OCI-LY7 (cell line): ENCODE results near the gene ZNF800. TPM values are rescaled to one million over a fixed set of nuclear protein-coding genes. Genes with fewer than 3 reads are reported as not detected.

Experiments used
- BruUV-seq: library from RNA; stranded (reverse); fragments of 400-500 nt; replicated peaks from 2 replicates; lab custom pipeline; 2021; lab: Mats Ljungman, UMichigan
- CTCF ChIA-PET: fragments of 300-600 bp; sonication (Branson Sonifier 250); formaldehyde crosslinking; loops from one replicate; lab custom pipeline; 2022; ENCODE audit warnings: antibody characterized with exemption; ENCODE audit not compliant: unreplicated experiment; lab: Charles Lee
- POLR2A ChIA-PET: fragments of 300-600 bp; sonication (Branson Sonifier 250); formaldehyde crosslinking; loops from one replicate; lab custom pipeline; 2022; ENCODE audit warnings: antibody characterized with exemption; lab: Charles Lee
- DNase-seq: peaks from one replicate; pipeline ENCODE4 v3.0.0-alpha.2; 2015; ENCODE audit warnings: low spot score
- H2AFZ ChIP-seq: fragments of 200-600 bp; sonication (generic), shearing (Covaris generic); 2 replicates; pipeline ENCODE4 v1.6.1; 2014; ENCODE audit warnings: mild to moderate bottlenecking, antibody characterized with exemption, low read length, moderate library complexity
- H3K27ac ChIP-seq: fragments of 200-600 bp; sonication (generic); 2 replicates; pipeline ENCODE4 v1.5.1; 2014; ENCODE audit warnings: mixed run types, low read depth, mild to moderate bottlenecking, moderate library complexity, low read length, inconsistent platforms; ENCODE audit not compliant: poor library complexity, severe bottlenecking
- H3K36me3 ChIP-seq: fragments of 200-600 bp; sonication (generic); 2 replicates; pipeline ENCODE4 v1.6.1; 2014; ENCODE audit warnings: mild to moderate bottlenecking, antibody characterized with exemption, low read length, moderate library complexity, mixed read lengths; ENCODE audit not compliant: insufficient read depth
- H3K4me1 ChIP-seq: fragments of 200-600 bp; sonication (generic); 2 replicates; pipeline ENCODE4 v1.5.1; 2014; ENCODE audit warnings: mild to moderate bottlenecking, low read length; ENCODE audit not compliant: insufficient read depth, poor library complexity, severe bottlenecking
- H3K4me2 ChIP-seq: fragments of 200-600 bp; sonication (generic); 2 replicates; pipeline ENCODE4 v1.6.1; 2014; ENCODE audit warnings: mild to moderate bottlenecking, low read length
- H3K4me3 ChIP-seq: fragments of 200-600 bp; sonication (generic); 2 replicates; pipeline ENCODE4 v1.5.1; 2014; ENCODE audit warnings: mild to moderate bottlenecking, low read depth, low read length; ENCODE audit not compliant: poor library complexity, severe bottlenecking
- H3K79me2 ChIP-seq: fragments of 200-600 bp; sonication (generic); 2 replicates; pipeline ENCODE4 v1.6.1; 2016; ENCODE audit warnings: low read depth, mild to moderate bottlenecking, low read length, moderate library complexity, mixed read lengths; ENCODE audit not compliant: insufficient read depth
- H3K9me2 ChIP-seq: fragments of 200-600 bp; sonication (generic); 2 replicates; pipeline ENCODE4 v1.6.1; 2016; ENCODE audit warnings: mild to moderate bottlenecking, low read length, mixed read lengths; ENCODE audit not compliant: insufficient read depth
- H3K9me3 ChIP-seq: fragments of 200-600 bp; sonication (generic); 2 replicates; pipeline ENCODE4 v1.6.1; 2014; ENCODE audit warnings: mild to moderate bottlenecking, mixed run types, low read length, mixed read lengths
- H4K20me1 ChIP-seq: fragments of 200-600 bp; sonication (generic); 2 replicates; pipeline ENCODE4 v1.6.1; 2014; ENCODE audit warnings: mild to moderate bottlenecking, antibody characterized with exemption, low read length, moderate library complexity, mixed read lengths; ENCODE audit not compliant: insufficient read depth
- CTCF ChIP-seq: fragments of 200-600 bp; sonication (generic); conservative IDR thresholded peaks from 2 replicates; pipeline ENCODE4 v1.5.1; 2014; ENCODE audit warnings: mild to moderate bottlenecking, antibody characterized with exemption, low read length, moderate library complexity, mixed read lengths
- EZH2phosphoT487 ChIP-seq: fragments of 200-600 bp; sonication (generic); IDR thresholded peaks from 2 replicates; pipeline ENCODE4 v1.6.1; 2018; ENCODE audit warnings: low read depth, borderline replicate concordance, mild to moderate bottlenecking, mixed run types, antibody characterized with exemption, low read length, moderate library complexity, mixed read lengths
- intact Hi-C: fragments of 100-400 bp; cut with micrococcal nuclease; formaldehyde crosslinking; loops from one replicate; pipeline ENCODE4 v1.10.0; 2022; ENCODE audit not compliant: unreplicated experiment
- total RNA-seq, 2 experiments: library from RNA; depleted of rRNA in 1 of 2; stranded (reverse); fragments of >200 nt in 1 of 2; shearing (Covaris generic) in 1 of 2; gene quantifications; 2 replicates each; pipeline ENCODE4 v1.2.3, GENCODE V29; 2014 to 2022

Gene ZNF800
- total RNA-seq, 2 experiments from 2014 or later: 23.9 to 42.2 TPM

- H3K9me3 ChIP-seq: no peaks in the 10 kb centered on the region
- POLR2A ChIA-PET: interaction anchor here (1.5 kb wide), 1 partner anchor 100 kb away, joined by 3 read pairs; no protein-coding TSS in a partner anchor
- CTCF ChIA-PET: no interaction called here
- H3K4me2 ChIP-seq: no peak overlapping the region
- BruUV-seq: no TSS peak
- no peak for TF ChIP-seq EZH2phosphoT487
- TF ChIP-seq CTCF: no peak
- no peaks in the 10 kb centered on the region for H3K9me2 ChIP-seq
- no peaks in the 10 kb centered on the region for H3K36me3 ChIP-seq
- no peaks in the 10 kb centered on the region for H3K4me1 ChIP-seq
- no peak overlapping the region for H2AFZ ChIP-seq
- no peaks in the 10 kb centered on the region for H4K20me1 ChIP-seq
- no peaks in the 10 kb centered on the region for H3K79me2 ChIP-seq
- no peak for DNase-seq
- no peak overlapping the region for H3K4me3 ChIP-seq
- intact Hi-C loops: loop anchor here (10.0 kb wide), 1 partner anchor 108 kb away; no protein-coding TSS in a partner anchor
- no peak overlapping the region for H3K27ac ChIP-seq
Measured at GRCh38 chr7:127336458-127336857, 56.0 kb downstream of the ZNF800 start.

DNA sequence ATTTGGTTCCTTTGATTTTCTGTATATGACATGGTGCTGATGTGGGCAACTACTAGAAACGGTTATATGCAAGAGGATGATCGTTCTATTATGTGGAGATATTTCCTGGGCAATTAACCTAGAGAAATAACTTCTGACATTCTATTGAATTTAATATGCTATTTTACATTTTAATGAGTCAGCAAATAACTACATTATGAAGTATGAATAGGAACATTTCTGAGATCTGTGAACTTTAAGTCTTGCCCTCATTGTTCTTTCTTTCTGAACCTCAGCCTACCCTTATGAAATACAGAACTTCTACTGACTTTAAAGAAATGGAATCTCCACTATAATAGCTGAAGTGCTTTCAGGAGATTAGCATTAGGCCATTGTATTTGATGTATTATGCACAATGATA is 59.6 kb downstream of the ZNF800 start:
- no peak overlapping the region for H3K4me3 ChIP-seq
- DNase-seq: no peak
- no peak overlapping the region for H3K27ac ChIP-seq
- TF ChIP-seq EZH2phosphoT487: no peak
- no peak for TF ChIP-seq CTCF
- BruUV-seq: no TSS peak
- H3K4me1 ChIP-seq: no peaks in the 10 kb centered on the region
- H4K20me1 ChIP-seq: no peaks in the 10 kb centered on the region
- no peak overlapping the region for H3K4me2 ChIP-seq
- ChIA-PET POLR2A (no interaction called here), CTCF (no interaction called here)
- H3K9me3 ChIP-seq: no peaks in the 10 kb centered on the region
- intact Hi-C loops: loop anchor here (10.0 kb wide), 1 partner anchor 112 kb away; no protein-coding TSS in a partner anchor
- no peaks in the 10 kb centered on the region for H3K9me2 ChIP-seq
- H2AFZ ChIP-seq: no peak overlapping the region
- no peaks in the 10 kb centered on the region for H3K36me3 ChIP-seq
- no peaks in the 10 kb centered on the region for H3K79me2 ChIP-seq

DNA sequence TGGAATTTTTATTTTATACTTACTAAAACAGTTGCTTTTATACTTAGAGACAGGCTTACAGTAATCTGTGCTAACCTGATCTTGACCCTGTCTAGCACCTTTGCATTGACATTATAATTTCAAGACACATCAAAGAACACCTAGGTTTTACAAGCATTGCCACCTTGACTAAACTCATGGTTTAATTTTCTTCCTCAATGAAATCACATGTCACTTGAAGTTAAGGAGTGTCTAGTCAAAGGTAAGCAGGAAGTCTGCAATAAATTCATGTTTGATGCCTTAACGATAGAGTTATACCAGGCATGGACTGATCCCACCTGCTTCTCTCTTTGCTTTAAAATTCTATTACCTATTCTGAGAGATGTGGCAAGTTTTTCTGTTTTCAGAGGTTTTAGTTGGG is 62.4 kb downstream of the ZNF800 start:
- BruUV-seq: no TSS peak
- no peak for DNase-seq
- Histone ChIP-seq H3K4me3 (no peak overlapping the region), H3K79me2 (no peaks in the 10 kb centered on the region), H3K9me2 (no peaks in the 10 kb centered on the region), H3K4me2 (no peak overlapping the region), H3K27ac (no peak overlapping the region), H3K4me1 (no peaks in the 10 kb centered on the region), H4K20me1 (no peaks in the 10 kb centered on the region), H3K9me3 (no peaks in the 10 kb centered on the region), H2AFZ (no peak overlapping the region), H3K36me3 (no peaks in the 10 kb centered on the region)
- ChIA-PET CTCF (no interaction called here), POLR2A (no interaction called here)
- intact Hi-C loops: loop anchor here (10.0 kb wide), 1 partner anchor 115 kb away; no protein-coding TSS in a partner anchor
- TF ChIP-seq CTCF (no peak), EZH2phosphoT487 (no peak)
